ENCODE results near the gene ZBTB40. TPM values are rescaled to one million over a fixed set of nuclear protein-coding genes. Genes with fewer than 3 reads are reported as not detected.

The ZBTB40 gene
- total and polyA plus RNA-seq, 2 of the 13 experiments (the other 11 are each of a cell fraction or from before 2014, with no cell fraction given) = 8.8 to 16.5 TPM

- TF ChIP-seq ZNF331 (CRISPR knock-in tag; IDR thresholded peaks at IDR 0.05) (no peak), BCL6 (CRISPR knock-in tag; IDR thresholded peaks at IDR 0.05) (no peak), CENPT (CRISPR knock-in tag; IDR thresholded peaks at IDR 0.05; ENCODE audit: low read depth) (no peak), REPIN1 (CRISPR knock-in tag; IDR thresholded peaks at IDR 0.05; ENCODE audit: borderline replicate concordance, low read depth) (no peak), PRDM4 (CRISPR knock-in tag; IDR thresholded peaks at IDR 0.05; ENCODE audit: borderline replicate concordance) (no peak), ZNF382 (CRISPR knock-in tag; IDR thresholded peaks at IDR 0.05; ENCODE audit: borderline replicate concordance) (no peak), SKI (IDR thresholded peaks at IDR 0.05; ENCODE audit: partially characterized antibody) (no peak), ZNF576 (CRISPR knock-in tag; IDR thresholded peaks at IDR 0.05) (no peak), TGIF2 (CRISPR knock-in tag; IDR thresholded peaks at IDR 0.05) (no peak)
Observed at GRCh38 chr1:22536506-22536905, 84.9 kb downstream of the ZBTB40 start (continued).

- FAIRE-seq (no peak), ATAC-seq (no peak), DNase-seq (ENCODE audit: low spot score) (no peak)
- no peaks in the 10 kb centered on the region for H3K9me3 ChIP-seq (ENCODE audit: low read length)
- no peaks in the 10 kb centered on the region for H3K4me1 ChIP-seq (ENCODE audit: insufficient read depth, low read length)
- CTCF ChIA-PET (ENCODE audit: low intra/inter-chr PET ratio, low total read pairs) = no interaction called here
- in situ Hi-C loops (cut with HindIII; ENCODE audit: extremely low pct_ligation_motif_present, low pct_unique_long_range_greater_than_20kb) = no loop called here
- no peak overlapping the region for H3K4me2 ChIP-seq (ENCODE audit: low read depth, low read length)
- no peaks in the 10 kb centered on the region for H4K20me1 ChIP-seq (ENCODE audit: insufficient read depth, low read length)
- no peaks in the 10 kb centered on the region for H3K36me3 ChIP-seq (replicated peaks in 1 of 2; ENCODE audit: control insufficient read depth in 1 of 2, insufficient read depth in 2 of 2, low read length in 2 of 2)
- H3K9ac ChIP-seq (ENCODE audit: insufficient read depth, low read depth, low read length) = no peak overlapping the region
- H3K79me2 ChIP-seq (ENCODE audit: insufficient read depth, low read length) = no peaks in the 10 kb centered on the region
- WGBS (ENCODE audit: low lambda C conversion rate) = 56% methylated on average over 13 of the region's 13 CpGs
- H3K27me3 ChIP-seq (ENCODE audit: control insufficient read depth in 1 of 2, insufficient read depth in 2 of 2, low read length in 2 of 2) = no peaks in the 10 kb centered on the region; a peak in 1 of 5 replicates
- no TSS peak for BruUV-seq (replicated peaks)
- POLR2A ChIA-PET = no interaction called here
- H2AFZ ChIP-seq (ENCODE audit: low read length) = no peak overlapping the region
- H3K4me3 ChIP-seq (replicated peaks in 1 of 3; ENCODE audit: insufficient read depth in 1 of 3, low read depth in 2 of 3, low read length in 3 of 3) = no peak overlapping the region
- intact Hi-C loops (cut with micrococcal nuclease; ENCODE audit: unreplicated experiment) = no loop called here
- no peak overlapping the region for H3K27ac ChIP-seq (ENCODE audit: extremely low read length, insufficient read depth, low read length)
- TF ChIP-seq IRF1 (CRISPR knock-in tag; IDR thresholded peaks at IDR 0.05; ENCODE audit: low read depth) (no peak), SRY (CRISPR knock-in tag; IDR thresholded peaks at IDR 0.05) (no peak), ZNF296 (CRISPR knock-in tag; conservative IDR thresholded peaks at IDR 0.05) (no peak), ZNF484 (CRISPR knock-in tag; IDR thresholded peaks at IDR 0.05; ENCODE audit: borderline replicate concordance, low read depth) (no peak), KDM3A (CRISPR knock-in tag; IDR thresholded peaks at IDR 0.05; ENCODE audit: low read depth) (no peak), SRSF1 (optimal IDR thresholded peaks at IDR 0.05; ENCODE audit: low read depth, low read length) (no peak), MAZ (IDR thresholded peaks at IDR 0.05; ENCODE audit: borderline replicate concordance, low read depth, low read length) (no peak), MAZ (CRISPR knock-in tag; IDR thresholded peaks at IDR 0.05; ENCODE audit: low read depth) (no peak), PRPF4 (IDR thresholded peaks at IDR 0.05; ENCODE audit: low read depth, low read length, poor library complexity, severe bottlenecking) (no peak), ATRX (CRISPR knock-in tag; IDR thresholded peaks at IDR 0.05; ENCODE audit: borderline replicate concordance) (no peak), ZNF12 (CRISPR knock-in tag; IDR thresholded peaks at IDR 0.05) (no peak), DNMT3B (CRISPR knock-in tag; conservative IDR thresholded peaks at IDR 0.05) (no peak)
- TF ChIP-seq, protein P1, sequence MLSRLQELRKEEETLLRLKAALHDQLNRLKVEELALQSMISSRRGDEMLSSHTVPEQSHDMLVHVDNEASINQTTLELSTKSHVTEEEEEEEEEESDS (CRISPR knock-in tag; IDR thresholded peaks at IDR 0.05; ENCODE audit: borderline replicate concordance) = no peak
Observed at GRCh38 chr1:22537441-22538139, 85.9 kb downstream of the ZBTB40 start.

Data from HepG2 (cell line).